Activated B cell treated with CpG ODN at 0.5 μM for 24 hours (primary cell): ENCODE results near the gene CRYAA. TPM values are rescaled to one million over a fixed set of nuclear protein-coding genes. Genes with fewer than 3 reads are reported as not detected.
"Not testable (repeated sequence)": the region's sequence is repeated elsewhere in the genome, so short reads cannot be mapped to it uniquely, and the experiment has no call there.

Experiments
- ATAC-seq: fragments of 200-7000 bp; cut with Tn5 transposase; one replicate; pipeline ENCODE4 v1.10.0; 2021; ENCODE audit warnings: low read depth, mild to moderate bottlenecking, moderate library complexity
- CTCF ChIA-PET: fragments of 350-600 bp; sonication (Branson Sonifier 250); formaldehyde crosslinking; loops from one replicate; lab custom pipeline; 2021; ENCODE audit warnings: antibody characterized with exemption; lab: Charles Lee
- POLR2A ChIA-PET: fragments of 350-600 bp; sonication (Branson Sonifier 250); formaldehyde crosslinking; loops from one replicate; lab custom pipeline; 2021; ENCODE audit warnings: antibody characterized with exemption; lab: Charles Lee
- DNase-seq: peaks from one replicate; pipeline ENCODE4 v3.0.0; 2022
- H3K27ac Mint-ChIP-seq: one replicate; pipeline ENCODE4 v1.8.0; 2020; ENCODE audit warnings: mixed read lengths
- H3K27me3 Mint-ChIP-seq: one replicate; pipeline ENCODE4 v1.8.0; 2021; ENCODE audit warnings: mixed read lengths
- H3K36me3 Mint-ChIP-seq: one replicate; pipeline ENCODE4 v1.8.0; 2021; ENCODE audit warnings: low read depth, mixed read lengths
- H3K4me1 Mint-ChIP-seq: one replicate; pipeline ENCODE4 v1.8.0; 2021; ENCODE audit warnings: mixed read lengths
- H3K4me3 Mint-ChIP-seq: one replicate; pipeline ENCODE4 v1.8.0; 2020; ENCODE audit warnings: mild to moderate bottlenecking, mixed read lengths
- H3K9me3 Mint-ChIP-seq: one replicate; pipeline ENCODE4 v1.8.0; 2020; ENCODE audit warnings: mixed read lengths
- intact Hi-C: fragments of 100-400 bp; cut with micrococcal nuclease; formaldehyde crosslinking; loops from one replicate; pipeline ENCODE4 v1.15.1; 2024
- total RNA-seq: library from RNA; stranded (reverse); gene quantifications from 2 replicates; pipeline ENCODE4 v1.2.3, GENCODE V29; 2022

The CRYAA gene, protein sequence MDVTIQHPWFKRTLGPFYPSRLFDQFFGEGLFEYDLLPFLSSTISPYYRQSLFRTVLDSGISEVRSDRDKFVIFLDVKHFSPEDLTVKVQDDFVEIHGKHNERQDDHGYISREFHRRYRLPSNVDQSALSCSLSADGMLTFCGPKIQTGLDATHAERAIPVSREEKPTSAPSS
- not detected in 2 replicates for total RNA-seq

DNA sequence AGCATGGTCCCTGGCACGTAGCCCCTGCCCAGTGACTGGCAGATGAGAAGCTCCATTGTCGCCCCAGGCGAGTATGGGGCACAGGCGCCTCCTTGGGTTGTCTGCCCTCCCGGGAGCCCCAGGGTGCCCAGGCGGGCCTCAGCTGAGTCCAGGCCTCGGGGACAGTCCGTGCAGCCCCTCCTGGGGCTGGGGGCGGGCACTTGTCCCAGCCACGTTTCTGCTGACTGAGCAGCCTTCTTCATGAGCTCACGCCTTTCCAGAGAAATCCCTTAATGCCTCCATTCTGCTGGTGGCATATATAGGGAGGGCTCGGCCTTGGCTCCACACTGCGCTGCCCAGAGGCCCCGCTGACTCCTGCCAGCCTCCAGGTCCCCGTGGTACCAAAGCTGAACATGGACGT lies at the start of gene CRYAA:
TSS of gene CRYAA (plus strand) at position 301 of the 400 bp plus-strand sequence. CDS start at position 393, 92 bp downstream.
- H3K27me3 Mint-ChIP-seq, H3K4me1 Mint-ChIP-seq, H3K4me3 Mint-ChIP-seq, POLR2A ChIA-PET, DNase-seq, intact Hi-C loops, CTCF ChIA-PET, H3K36me3 Mint-ChIP-seq, ATAC-seq, H3K27ac Mint-ChIP-seq, H3K9me3 Mint-ChIP-seq: not testable (repeated sequence)

DNA sequence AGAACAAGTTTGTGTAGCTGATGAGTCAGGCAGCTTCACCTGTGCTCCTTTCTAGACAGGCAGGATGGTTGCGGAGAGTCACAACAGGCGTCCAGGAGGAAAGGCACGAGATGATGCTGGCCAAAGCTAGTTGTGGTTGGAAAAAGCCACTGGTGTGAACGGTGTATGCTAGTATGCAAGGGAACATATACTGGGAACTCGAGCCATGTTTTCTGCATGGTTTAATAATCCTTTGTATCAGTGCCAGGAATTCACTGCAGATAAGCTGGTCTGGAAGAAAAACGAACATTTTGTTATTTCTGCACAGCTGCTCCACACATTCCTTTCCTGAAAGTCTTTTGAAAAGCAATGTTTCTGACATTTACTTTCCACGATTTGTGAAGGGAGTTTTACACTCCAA lies 38.7 kb upstream of the CRYAA start:
- CTCF ChIA-PET, H3K36me3 Mint-ChIP-seq, H3K4me1 Mint-ChIP-seq, H3K4me3 Mint-ChIP-seq, intact Hi-C loops, POLR2A ChIA-PET, H3K27me3 Mint-ChIP-seq, H3K9me3 Mint-ChIP-seq, H3K27ac Mint-ChIP-seq, DNase-seq, ATAC-seq: not testable (repeated sequence)

DNA sequence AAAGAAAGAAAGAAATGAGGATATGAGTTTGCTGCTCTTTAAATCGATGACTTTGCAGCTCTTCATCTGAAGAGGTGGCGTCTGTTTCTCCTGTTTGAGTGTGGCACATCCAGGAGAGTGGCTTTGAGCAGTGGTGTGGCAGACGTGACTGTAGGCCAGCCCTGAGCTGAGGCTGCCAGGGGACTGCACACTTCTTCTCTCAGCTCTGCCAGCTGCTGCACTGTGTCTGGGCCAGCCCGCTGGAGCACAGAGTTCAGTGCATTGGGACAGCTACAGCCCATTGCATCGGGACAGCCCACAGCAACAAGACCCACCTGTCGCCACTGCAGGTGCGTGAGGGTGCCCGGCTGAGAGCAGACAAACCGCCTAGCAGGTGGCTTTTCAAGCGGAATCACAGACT lies 34.3 kb upstream of the CRYAA start:
- POLR2A ChIA-PET, DNase-seq, H3K36me3 Mint-ChIP-seq, H3K27me3 Mint-ChIP-seq, H3K27ac Mint-ChIP-seq, ATAC-seq, H3K9me3 Mint-ChIP-seq, H3K4me1 Mint-ChIP-seq, H3K4me3 Mint-ChIP-seq, intact Hi-C loops, CTCF ChIA-PET: not testable (repeated sequence)

DNA sequence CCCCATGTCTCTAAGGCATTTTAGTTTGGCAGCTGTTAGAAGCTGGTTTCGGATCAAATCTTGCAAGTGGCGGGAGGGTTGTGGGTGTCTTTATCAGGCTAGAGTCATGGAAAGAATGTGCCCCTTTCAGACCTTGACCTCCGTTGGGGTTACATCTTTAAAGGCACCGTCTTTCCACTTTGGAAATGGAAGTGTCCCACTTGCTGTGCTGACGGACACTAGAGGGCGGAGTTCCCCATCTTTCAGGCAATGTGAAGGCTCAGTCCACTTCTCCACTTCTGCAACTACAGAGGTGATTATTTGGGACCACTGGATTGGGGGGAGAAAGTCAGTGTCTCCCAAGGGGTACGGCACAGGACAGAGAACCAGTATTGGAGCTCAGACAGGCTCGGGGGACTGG lies 29.9 kb upstream of the CRYAA start:
- H3K4me3 Mint-ChIP-seq, H3K27ac Mint-ChIP-seq, CTCF ChIA-PET, H3K27me3 Mint-ChIP-seq, POLR2A ChIA-PET, H3K9me3 Mint-ChIP-seq, DNase-seq, intact Hi-C loops, H3K4me1 Mint-ChIP-seq, ATAC-seq, H3K36me3 Mint-ChIP-seq: not testable (repeated sequence)

DNA sequence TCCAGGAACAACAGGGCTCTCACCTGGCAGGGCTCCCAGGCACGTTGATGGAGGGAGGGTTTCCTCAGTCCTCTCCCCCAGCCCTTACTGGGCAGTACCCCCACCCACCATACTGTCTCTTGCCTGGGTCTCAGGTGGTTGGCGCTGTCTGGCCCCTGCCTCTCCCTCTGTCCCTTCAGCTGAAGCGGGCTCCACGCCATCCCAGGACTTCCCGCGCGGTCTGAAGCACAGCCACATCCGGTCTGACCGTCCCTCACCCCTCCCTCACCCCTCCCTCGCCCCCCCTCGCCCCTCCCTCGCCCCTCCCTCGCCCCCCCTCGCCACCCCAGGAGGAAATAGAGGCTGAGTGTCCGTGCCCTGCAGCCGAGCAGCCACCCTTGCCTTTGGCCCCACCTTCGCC lies 27.4 kb upstream of the CRYAA start:
- intact Hi-C loops, CTCF ChIA-PET, POLR2A ChIA-PET, H3K4me1 Mint-ChIP-seq, H3K4me3 Mint-ChIP-seq, ATAC-seq, H3K27ac Mint-ChIP-seq, H3K36me3 Mint-ChIP-seq, DNase-seq, H3K27me3 Mint-ChIP-seq, H3K9me3 Mint-ChIP-seq: not testable (repeated sequence)

DNA sequence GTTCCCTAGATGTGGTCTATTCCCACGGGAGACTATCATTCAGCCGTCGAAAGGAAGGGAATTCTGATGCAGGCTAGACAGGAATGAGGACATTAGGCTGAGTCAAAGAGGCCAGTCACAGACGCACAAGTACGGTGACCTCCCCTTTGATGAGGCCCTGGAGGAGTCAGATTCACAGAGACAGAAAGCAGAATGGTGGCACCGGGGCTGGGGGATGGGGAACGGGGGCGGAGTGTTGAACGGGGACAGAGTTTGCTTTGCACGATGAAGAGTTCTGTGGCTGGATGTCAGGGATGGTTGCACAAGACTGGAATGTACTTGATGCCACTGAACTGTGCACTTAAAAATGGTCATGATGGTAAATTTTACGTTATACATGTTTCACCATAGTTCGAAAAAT lies 22.2 kb upstream of the CRYAA start:
- H3K4me3 Mint-ChIP-seq, intact Hi-C loops, H3K4me1 Mint-ChIP-seq, CTCF ChIA-PET, H3K27me3 Mint-ChIP-seq, POLR2A ChIA-PET, DNase-seq, ATAC-seq, H3K36me3 Mint-ChIP-seq, H3K9me3 Mint-ChIP-seq, H3K27ac Mint-ChIP-seq: not testable (repeated sequence)

DNA sequence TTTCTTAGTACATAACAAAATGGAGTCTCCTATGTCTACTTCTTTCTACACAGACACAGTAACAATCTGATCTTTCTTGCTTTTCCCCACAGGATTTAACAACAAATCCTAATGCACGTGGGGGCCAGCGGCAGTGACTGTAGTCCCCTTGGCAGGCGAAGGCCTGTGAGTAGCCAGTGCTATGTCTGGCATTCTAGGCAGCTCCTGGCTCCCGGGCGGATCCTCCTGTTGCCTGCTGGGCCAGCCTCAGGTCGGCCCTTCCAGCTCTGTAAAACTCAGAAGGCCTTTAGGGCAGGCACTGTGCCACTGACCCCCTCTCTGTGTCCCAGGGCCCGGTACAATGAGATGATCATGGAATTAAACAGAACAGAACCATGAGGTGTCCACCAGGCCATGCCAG lies 20.8 kb upstream of the CRYAA start:
- POLR2A ChIA-PET, ATAC-seq, H3K36me3 Mint-ChIP-seq, H3K9me3 Mint-ChIP-seq, H3K27ac Mint-ChIP-seq, CTCF ChIA-PET, H3K4me1 Mint-ChIP-seq, H3K4me3 Mint-ChIP-seq, intact Hi-C loops, H3K27me3 Mint-ChIP-seq, DNase-seq: not testable (repeated sequence)

DNA sequence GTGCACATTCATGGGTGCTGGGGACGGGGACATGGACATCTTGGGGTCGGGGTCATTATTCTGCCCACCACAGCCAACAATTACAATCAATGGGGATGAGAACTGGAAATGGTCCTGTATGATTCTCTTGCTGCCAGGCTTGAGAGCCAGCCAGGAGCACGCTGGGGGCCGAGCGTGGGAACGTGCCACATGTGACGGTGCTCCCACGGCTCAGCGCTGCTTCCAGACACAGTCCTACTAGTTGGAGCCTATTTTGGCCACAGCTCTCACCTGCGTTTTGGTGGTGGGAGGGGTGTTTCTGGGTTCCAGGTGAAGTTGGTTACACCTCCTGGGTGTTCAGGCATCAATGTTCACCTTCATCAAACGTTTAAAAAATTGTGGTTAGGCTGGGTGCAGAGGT lies 19.5 kb upstream of the CRYAA start:
- H3K9me3 Mint-ChIP-seq, DNase-seq, H3K4me3 Mint-ChIP-seq, ATAC-seq, H3K27ac Mint-ChIP-seq, CTCF ChIA-PET, POLR2A ChIA-PET, H3K36me3 Mint-ChIP-seq, intact Hi-C loops, H3K27me3 Mint-ChIP-seq, H3K4me1 Mint-ChIP-seq: not testable (repeated sequence)

DNA sequence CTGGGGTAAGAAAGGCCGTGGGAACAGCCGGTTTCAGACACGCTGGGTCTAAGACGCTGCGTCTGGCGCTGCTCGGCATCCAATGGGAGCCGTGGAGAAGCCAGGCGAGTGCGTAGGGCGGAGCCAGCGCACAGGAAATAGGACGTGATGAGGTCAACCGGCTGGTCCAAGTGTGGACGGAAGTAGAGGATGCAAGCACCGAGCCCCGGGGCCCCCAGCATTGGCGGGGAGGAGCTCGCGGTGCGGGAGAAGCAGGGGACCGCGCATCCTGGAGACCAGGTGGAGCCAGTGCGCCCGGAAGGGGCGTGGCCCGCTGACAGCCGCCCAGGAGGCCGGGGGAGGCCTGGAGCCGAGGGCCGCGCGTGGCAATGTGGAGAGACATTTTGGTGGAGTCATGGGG lies 15.2 kb upstream of the CRYAA start:
- DNase-seq, H3K4me3 Mint-ChIP-seq, POLR2A ChIA-PET, intact Hi-C loops, CTCF ChIA-PET, H3K9me3 Mint-ChIP-seq, H3K36me3 Mint-ChIP-seq, H3K27me3 Mint-ChIP-seq, H3K27ac Mint-ChIP-seq, ATAC-seq, H3K4me1 Mint-ChIP-seq: not testable (repeated sequence)

DNA sequence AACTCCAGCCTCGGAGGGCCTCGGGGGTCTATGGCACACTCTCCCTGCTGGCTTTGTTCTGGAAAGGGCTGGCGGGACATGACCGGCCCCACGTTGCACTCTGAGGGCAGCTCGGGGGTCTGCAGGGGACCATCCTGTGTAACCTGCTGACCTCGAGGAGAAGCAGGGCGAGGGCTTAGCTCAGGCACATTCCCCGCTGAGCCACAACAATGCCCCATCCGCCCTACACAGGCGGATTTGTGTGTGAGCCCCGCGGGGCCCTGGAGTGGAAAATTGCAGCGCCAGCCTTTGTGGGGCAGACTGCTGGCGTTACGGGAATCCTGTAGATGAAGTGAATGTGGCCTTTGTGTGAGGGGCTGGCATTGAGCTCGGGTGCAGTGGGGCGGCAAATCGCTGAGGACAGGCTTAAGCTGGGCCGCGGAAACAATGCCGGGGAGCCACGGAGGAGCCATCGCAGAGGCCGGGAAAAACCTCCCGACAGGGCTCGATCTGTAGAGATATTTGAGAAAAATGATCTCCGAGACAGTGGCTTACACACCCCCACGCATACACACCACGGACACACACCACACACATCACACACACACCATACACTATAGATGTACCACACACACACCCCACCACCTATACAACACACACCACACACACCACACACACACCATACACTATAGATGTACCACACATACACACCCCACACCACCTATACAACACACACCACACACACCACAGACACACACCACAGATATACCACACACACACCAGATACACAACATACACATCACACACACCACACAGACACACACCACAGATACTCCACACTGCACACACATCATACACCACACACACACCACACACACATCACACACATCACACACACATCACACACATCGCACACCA lies 9.3 kb upstream of the CRYAA start:
- CTCF ChIA-PET, H3K36me3 Mint-ChIP-seq, DNase-seq, H3K4me3 Mint-ChIP-seq, H3K9me3 Mint-ChIP-seq, H3K27ac Mint-ChIP-seq, H3K4me1 Mint-ChIP-seq, POLR2A ChIA-PET, ATAC-seq, H3K27me3 Mint-ChIP-seq, intact Hi-C loops: not testable (repeated sequence)

DNA sequence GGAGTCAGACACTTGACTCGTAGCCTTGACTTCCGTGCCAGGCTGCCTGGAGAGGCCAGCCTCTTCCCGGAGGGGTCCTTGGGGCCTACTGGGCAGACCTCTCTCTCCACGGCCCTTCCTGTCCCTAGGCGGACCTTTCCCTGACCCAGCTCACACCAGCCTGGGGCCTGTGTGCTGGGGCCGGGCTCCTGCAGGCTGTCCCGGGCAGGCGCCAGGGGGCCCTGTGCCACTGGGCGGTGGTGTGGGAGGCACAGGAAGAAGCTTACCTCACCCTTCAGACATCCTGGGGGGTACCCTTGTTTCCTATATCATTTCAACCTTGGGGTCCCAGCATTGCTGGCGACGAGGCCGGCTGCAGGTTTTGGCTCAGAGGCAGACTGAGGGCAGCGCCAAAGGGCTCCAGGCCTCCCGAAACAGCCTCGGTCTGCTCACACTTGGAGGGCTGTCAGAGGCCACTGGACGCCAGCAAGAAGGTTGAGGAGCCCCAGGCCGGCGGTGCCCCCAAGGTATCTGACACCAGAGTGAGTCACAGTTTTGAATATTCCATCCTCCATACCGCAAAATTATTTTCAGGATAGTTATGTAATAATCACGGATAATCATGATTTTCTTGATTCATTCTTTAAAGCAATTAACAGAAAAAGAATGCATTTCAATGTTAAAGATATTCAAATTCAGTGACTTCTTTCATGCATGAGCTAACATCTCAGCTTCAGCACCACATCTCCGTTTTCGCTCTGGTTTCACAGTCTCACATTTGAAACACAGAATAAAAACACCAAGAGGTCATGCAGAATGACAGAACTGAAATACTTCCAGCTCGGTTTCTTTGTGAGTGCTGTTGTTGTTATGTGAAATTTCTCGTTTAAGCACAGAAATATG lies 6.7 kb upstream of the CRYAA start:
- POLR2A ChIA-PET, ATAC-seq, H3K9me3 Mint-ChIP-seq, intact Hi-C loops, H3K27ac Mint-ChIP-seq, H3K27me3 Mint-ChIP-seq, H3K4me3 Mint-ChIP-seq, CTCF ChIA-PET, DNase-seq, H3K4me1 Mint-ChIP-seq, H3K36me3 Mint-ChIP-seq: not testable (repeated sequence)
